Measurements from ENCODE around the gene DLX5. TPM values are rescaled to one million over a fixed set of nuclear protein-coding genes. Genes with fewer than 3 reads are reported as not detected.

Gene DLX5
- total RNA-seq, 4 donors from 2014 or later = 0.69 to 1.3 TPM; not detected in 2

- ATAC-seq (ENCODE audit: low FRiP score) = no peak
- DNase-seq (ENCODE audit: low spot score) = no peak
- TF ChIP-seq, protein P1, sequence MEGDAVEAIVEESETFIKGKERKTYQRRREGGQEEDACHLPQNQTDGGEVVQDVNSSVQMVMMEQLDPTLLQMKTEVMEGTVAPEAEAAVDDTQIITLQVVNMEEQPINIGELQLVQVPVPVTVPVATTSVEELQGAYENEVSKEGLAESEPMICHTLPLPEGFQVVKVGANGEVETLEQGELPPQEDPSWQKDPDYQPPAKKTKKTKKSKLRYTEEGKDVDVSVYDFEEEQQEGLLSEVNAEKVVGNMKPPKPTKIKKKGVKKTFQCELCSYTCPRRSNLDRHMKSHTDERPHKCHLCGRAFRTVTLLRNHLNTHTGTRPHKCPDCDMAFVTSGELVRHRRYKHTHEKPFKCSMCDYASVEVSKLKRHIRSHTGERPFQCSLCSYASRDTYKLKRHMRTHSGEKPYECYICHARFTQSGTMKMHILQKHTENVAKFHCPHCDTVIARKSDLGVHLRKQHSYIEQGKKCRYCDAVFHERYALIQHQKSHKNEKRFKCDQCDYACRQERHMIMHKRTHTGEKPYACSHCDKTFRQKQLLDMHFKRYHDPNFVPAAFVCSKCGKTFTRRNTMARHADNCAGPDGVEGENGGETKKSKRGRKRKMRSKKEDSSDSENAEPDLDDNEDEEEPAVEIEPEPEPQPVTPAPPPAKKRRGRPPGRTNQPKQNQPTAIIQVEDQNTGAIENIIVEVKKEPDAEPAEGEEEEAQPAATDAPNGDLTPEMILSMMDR (IDR thresholded peaks at IDR 0.05) = no peak
Observed at GRCh38 chr7:97002555-97003261, 21.9 kb downstream of the DLX5 start.

DNA sequence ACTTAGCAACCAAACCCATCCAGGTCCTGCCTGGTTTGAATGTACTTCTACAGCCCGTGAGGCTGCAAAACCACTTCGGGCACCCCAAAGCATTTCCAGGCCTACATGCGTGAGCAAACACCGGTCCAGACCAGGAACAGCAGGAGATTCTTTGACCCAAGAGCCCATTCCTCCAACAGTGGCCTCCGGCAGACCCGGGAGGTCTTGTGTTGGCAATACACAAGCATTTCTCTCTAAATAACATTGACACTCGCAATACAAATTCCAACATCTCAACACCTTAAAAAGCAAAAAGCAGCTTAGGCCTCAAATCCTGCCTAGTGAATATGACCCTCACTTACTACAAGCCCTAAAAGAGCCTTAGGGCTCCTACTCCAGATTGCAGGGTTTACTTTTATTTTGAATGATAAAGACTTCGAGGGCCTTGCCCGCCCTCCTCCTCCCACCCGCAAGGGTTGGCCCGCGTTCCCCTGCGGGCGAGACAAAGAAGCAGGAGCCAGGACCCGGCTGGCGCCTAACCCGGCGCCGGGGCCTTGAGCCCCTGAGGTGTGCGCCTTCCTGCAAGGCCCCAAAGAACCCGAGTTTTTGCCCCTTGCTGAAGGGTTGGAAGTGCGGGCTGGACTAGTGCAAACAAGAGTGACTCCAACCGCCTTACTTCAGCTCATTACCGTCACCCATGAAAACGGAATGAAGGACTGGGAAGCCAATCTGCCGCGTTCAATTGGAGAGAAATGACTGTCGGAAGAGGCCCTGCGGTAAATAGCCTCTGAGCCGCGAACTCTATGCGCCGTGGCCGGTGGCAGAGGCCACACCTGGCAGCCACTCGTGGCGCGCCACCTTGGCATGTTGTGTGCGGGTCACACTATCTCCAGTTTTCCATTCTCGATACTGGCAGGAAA, 22.7 kb downstream of the DLX5 start:
- TF ChIP-seq, protein P1 (IDR thresholded peaks at IDR 0.05) = no peak
- ATAC-seq (ENCODE audit: low FRiP score) (no peak), DNase-seq (ENCODE audit: low spot score) (no peak)

DNA sequence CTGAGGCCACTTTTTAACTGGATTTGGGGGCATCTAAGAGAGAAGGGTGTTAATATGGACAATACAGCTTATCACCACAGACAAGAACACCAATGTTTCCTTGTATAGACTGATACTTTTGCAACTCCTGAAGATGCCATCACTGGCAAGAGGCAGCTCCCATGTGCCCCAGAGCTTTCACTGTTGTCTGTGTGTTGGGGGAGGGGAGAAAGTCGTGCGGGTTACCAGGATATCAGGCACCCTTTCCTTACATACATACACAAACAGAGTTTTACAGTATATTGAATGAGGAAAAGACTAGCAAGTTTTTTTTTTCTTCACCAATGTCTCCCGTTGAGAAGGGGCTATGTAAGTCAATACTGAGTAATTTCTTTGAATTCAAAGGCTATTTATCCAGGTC, 23.4 kb downstream of the DLX5 start:
- ATAC-seq (ENCODE audit: low FRiP score) (no peak), DNase-seq (ENCODE audit: low spot score) (no peak)
- TF ChIP-seq, protein P1 (IDR thresholded peaks at IDR 0.05) = no peak

DNA sequence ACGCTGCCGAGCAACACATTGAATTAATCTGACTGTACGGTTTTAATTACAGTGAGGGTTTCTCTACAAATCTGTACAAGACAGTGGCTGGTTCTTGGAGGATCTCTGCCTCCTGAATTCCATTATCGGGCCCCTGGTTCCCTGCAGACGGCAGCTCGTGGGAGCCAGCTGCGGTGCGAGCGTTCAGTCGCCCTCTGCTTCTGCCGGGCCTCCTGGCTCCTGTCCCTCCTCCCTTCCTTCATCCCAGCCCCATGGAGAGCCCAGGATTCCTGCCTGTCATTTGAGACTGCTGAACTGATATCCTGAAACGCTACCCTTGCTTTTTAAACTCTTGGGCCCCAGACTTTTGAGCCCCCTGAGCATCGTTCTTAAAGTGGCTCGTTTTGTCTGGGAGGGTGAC, 25.9 kb downstream of the DLX5 start:
- TF ChIP-seq, protein P1 (IDR thresholded peaks at IDR 0.05) = no peak
- ATAC-seq (ENCODE audit: low FRiP score) (no peak), DNase-seq (ENCODE audit: low spot score) (no peak)

DNA sequence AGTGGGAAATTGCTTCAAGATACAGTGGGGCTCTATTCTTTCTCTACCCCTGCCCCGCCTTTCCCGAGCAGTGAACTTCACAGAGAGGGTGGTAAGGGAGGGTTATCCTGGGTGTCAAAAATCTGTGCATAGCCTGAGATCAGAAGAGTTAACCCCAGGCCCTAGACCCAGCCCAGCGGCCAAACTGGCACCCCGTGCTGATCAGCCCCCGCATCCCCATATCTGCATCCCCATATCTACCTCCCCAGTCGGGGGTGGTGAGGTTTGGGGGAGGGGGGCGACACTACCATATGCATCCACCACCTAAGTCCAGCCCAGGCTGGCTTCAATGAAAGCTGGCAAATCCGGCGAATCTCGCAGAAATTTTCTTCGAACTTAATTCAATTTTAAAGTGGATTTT, 26.3 kb downstream of the DLX5 start:
- DNase-seq (ENCODE audit: low spot score) (no peak), ATAC-seq (ENCODE audit: low FRiP score) (no peak)
- TF ChIP-seq, protein P1 (IDR thresholded peaks at IDR 0.05) = no peak

GRCh38 chr7:96997512-96998032, 27.1 kb downstream of the DLX5 start:
- DNase-seq (ENCODE audit: low spot score) (no peak), ATAC-seq (ENCODE audit: low FRiP score) (no peak)
- TF ChIP-seq, protein P1 (IDR thresholded peaks at IDR 0.05) = no peak

All from omental fat pad (tissue), 4 donors.